Activated naive CD8-positive, alpha-beta T cell (primary cell): ENCODE data around the gene UBQLN3.

Source experiments
- H3K27ac Mint-ChIP-seq: one replicate; pipeline ENCODE4 v1.8.0; 2021; ENCODE audit warnings: mixed read lengths
- H3K27me3 Mint-ChIP-seq: one replicate; pipeline ENCODE4 v1.8.0; 2021; ENCODE audit warnings: mixed read lengths
- H3K36me3 Mint-ChIP-seq: one replicate; pipeline ENCODE4 v1.8.0; 2021; ENCODE audit warnings: mixed read lengths
- H3K4me1 Mint-ChIP-seq: one replicate; pipeline ENCODE4 v1.8.0; 2021; ENCODE audit warnings: low read depth, mixed read lengths
- H3K4me3 Mint-ChIP-seq: one replicate; pipeline ENCODE4 v1.8.0; 2021; ENCODE audit warnings: mild to moderate bottlenecking, mixed read lengths
- H3K9me3 Mint-ChIP-seq: one replicate; pipeline ENCODE4 v1.8.0; 2021; ENCODE audit warnings: low read depth, mixed read lengths

UBQLN3 gene

DNA sequence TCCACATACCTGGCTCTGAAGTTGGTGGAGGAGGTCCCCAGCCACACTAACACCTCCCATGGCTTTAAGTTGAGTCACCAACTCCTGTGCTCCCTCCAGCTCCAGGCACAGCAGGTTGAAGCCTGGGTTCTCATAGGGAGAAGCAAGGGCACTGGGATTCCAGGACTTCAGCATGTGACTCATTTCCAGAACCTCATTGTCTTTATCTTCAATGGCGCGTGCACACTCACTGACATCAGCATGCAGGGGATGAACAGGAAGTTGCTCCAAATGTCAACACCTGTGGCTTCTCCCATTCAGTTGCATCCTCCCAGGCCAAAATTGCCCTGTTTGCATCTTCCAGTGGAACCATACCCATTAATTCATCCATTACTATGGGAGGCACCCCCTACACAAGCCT, 12.6 kb upstream of the UBQLN3 start:
- Mint-ChIP-seq H3K36me3 (peaks cover 3% of the 10 kb centered on the region), H3K4me3 (no peak overlapping the region), H3K27me3 (no peaks in the 10 kb centered on the region), H3K27ac (no peak overlapping the region), H3K9me3 (no peaks in the 10 kb centered on the region), H3K4me1 (no peaks in the 10 kb centered on the region)

DNA sequence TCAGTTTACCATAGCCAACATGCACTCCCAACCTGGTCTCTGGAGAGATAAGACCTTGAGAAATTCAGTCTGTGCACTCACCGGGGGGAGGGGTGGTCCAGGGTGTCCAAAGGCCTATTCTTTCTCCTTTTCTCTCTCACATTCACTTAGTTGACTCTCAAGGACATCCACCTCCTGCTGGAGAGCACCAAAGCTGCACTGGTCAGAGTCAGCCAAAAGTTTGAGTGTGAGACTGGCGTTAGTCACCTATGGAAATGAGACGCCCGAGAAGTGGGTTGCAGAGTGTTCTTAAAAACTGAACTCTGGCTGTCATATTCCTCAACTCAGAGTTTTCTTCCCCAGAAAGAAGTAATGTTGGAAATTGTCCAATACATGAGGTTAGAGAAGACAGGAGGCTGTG, 11.8 kb upstream of the UBQLN3 start:
- Mint-ChIP-seq H3K27me3 (no peaks in the 10 kb centered on the region), H3K27ac (no peak overlapping the region), H3K4me3 (no peak overlapping the region), H3K36me3 (peaks cover 3% of the 10 kb centered on the region), H3K9me3 (no peaks in the 10 kb centered on the region), H3K4me1 (no peaks in the 10 kb centered on the region)

DNA sequence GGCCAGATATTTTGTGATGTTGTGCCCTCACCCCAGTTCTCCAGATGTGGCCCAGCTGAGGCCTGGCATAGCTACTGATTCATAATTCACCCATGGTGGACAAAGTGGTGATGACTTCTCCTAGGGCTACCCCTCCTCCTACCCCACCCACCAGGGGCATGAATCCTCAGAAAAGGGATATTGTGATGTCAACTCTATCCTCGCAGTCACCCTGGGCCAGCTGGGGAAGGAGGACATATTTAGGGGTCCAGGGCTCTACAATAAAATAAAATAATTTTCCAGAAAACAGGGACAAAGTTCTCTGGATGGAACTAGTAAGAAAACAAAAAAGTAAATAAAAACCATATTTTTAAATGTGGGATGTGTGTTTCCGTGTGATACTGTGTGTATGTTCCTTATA, 6.8 kb upstream of the UBQLN3 start, which contains the start of gene UBQLNL:
Gene UBQLNL, minus strand, starts transcription at position 101 of the 400 bp plus-strand sequence. CDS start 258 bp downstream, outside the sequence.
- no peak within 1 kb of the TSS for H3K4me3 Mint-ChIP-seq
- peaks cover 3% of the 10 kb centered on the region for H3K36me3 Mint-ChIP-seq
- no peak within 1 kb of the TSS for H3K27ac Mint-ChIP-seq
- no peaks in the 10 kb centered on the region for H3K4me1 Mint-ChIP-seq
- H3K27me3 Mint-ChIP-seq = no peaks in the 10 kb centered on the region
- H3K9me3 Mint-ChIP-seq = no peaks in the 10 kb centered on the region

DNA sequence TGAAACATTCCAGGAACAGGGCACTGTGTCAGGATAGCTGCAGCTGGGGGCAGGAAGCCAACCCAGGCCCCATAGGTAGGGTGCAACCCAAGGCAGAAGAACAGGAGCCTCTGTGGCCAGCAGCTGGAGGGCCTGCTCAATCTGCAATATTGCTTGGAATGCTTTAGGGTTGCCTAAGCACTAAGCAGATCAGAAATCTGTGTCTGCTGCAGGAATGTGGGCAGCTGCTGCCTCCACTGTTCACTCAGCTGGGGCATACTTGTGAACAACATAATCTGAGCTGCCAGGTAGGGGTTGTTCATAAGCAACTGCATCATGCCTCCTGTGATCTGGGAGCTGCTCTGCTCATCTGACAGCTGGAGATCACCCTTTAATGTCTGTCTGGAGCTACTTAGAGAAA, 5.1 kb upstream of the UBQLN3 start:
- no peak overlapping the region for H3K27ac Mint-ChIP-seq
- H3K27me3 Mint-ChIP-seq = no peaks in the 10 kb centered on the region
- H3K4me3 Mint-ChIP-seq = no peak overlapping the region
- no peaks in the 10 kb centered on the region for H3K4me1 Mint-ChIP-seq
- H3K36me3 Mint-ChIP-seq = peaks cover 3% of the 10 kb centered on the region
- no peaks in the 10 kb centered on the region for H3K9me3 Mint-ChIP-seq

DNA sequence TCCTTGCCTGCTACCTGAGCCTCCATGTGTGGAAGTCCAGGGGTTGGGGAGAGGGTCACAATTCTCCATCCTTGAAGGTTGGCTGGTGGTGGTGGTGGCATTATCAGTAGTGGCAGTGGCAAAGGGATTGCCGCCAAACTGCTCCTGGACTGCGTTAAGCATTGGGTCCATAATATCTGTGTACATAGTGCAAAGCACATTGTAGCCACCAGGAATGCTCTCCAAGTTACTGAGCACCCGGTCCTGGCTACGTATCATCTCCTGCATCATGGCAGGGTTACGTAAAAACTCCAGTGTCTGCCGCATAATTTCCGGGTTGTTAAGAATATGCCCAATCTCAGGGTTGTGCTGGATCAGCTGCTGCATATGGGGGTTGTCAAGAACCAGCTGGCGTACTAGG, 1.2 kb downstream of the UBQLN3 start:
- H3K27ac Mint-ChIP-seq = no peak overlapping the region
- H3K27me3 Mint-ChIP-seq = peaks cover 5% of the 10 kb centered on the region
- no peaks in the 10 kb centered on the region for H3K9me3 Mint-ChIP-seq
- H3K4me3 Mint-ChIP-seq = no peak overlapping the region
- no peaks in the 10 kb centered on the region for H3K4me1 Mint-ChIP-seq
- H3K36me3 Mint-ChIP-seq = no peaks in the 10 kb centered on the region

DNA sequence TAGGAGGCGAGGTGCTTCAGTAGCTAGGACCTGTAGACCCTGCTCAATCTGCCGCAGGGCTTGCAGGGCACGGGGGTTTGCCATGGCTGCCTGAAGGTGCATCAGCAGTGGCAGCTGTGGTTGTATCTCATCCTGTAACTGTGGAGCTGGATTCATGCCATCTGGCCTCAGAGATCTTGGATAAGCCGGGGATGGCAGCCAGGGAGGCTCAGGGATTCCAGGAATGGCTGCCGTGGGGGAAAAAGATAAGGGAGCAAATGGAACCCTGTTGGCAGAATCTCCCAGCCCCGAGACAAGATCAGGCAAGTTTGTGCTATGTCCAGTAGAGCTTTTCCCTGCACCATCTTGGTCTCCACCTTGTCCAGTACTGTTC, 1.8 kb downstream of the UBQLN3 start:
- no peak overlapping the region for H3K4me3 Mint-ChIP-seq
- no peaks in the 10 kb centered on the region for H3K4me1 Mint-ChIP-seq
- no peak overlapping the region for H3K27ac Mint-ChIP-seq
- no peaks in the 10 kb centered on the region for H3K9me3 Mint-ChIP-seq
- H3K27me3 Mint-ChIP-seq = peaks cover 5% of the 10 kb centered on the region
- no peaks in the 10 kb centered on the region for H3K36me3 Mint-ChIP-seq

DNA sequence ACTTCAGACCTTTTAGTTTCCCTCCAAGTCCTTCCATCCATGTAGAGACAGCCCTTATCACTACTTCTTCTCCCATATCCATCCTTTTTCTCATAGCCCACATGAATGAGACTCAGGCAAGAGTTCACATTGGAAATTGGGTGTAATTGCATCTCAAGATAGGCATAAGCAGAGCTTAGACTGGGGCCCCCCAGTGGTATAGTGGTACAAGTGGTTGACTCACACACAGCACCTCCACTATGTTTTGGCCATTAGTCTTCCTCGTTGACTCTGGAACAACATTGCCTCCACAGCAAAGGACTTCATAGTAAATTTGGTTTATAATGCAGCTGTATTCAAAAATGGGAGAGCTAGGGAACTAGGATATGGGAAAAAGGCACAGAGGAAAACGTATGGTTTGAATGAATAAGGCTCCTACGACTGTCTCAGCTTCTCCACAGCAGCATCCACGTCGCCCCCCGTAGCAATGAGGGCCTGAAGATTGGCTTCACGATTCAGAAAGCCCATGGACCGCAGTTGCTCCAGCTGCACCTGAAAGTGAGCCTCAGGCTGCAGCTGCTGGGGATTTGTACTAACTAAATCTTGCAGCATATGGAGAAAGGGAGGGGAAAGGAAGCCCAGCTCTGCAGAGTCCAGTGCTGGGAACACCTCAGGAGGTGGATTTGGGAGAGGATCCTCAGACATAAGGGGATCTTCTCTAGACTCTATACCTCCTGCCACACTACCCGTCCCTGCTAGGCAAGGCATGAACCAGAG, 2.4 kb downstream of the UBQLN3 start:
- Mint-ChIP-seq H3K9me3 (no peaks in the 10 kb centered on the region), H3K36me3 (no peaks in the 10 kb centered on the region), H3K27me3 (peaks cover 5% of the 10 kb centered on the region), H3K4me3 (no peak overlapping the region), H3K27ac (no peak overlapping the region), H3K4me1 (no peaks in the 10 kb centered on the region)

DNA sequence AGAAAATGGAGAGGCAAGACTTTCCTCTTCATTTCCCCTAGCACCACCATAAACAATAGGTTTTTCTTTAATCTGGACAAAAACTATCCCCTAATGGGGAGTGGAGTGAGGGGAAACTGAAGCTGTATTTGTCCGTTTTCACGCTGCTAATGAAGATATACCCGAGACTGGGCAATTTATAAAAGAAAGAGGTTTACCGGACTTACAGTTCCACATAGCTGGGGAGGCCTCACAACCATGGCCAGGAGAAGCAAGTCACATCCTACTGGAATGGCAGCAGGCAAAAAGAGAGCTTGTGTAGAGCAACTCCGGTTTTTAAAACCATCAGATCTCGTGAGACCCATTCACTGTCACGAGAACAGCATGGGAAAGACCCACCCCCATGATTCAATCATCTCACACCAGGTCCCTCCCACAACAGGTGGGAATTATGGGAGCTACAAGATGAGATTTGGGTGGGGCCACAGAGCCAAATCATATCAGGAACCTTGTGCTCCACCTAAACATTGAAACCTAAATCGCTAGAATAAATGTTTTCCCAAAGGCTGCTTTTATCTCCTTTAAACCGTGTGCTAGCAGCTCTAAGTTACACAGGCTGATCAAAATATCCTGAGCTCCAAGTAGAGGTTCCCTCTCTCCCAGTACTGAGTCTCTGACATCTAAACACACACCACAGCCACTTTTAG, 4.3 kb downstream of the UBQLN3 start:
- no peaks in the 10 kb centered on the region for H3K4me1 Mint-ChIP-seq
- peaks cover 5% of the 10 kb centered on the region for H3K27me3 Mint-ChIP-seq
- H3K4me3 Mint-ChIP-seq = no peak overlapping the region
- no peaks in the 10 kb centered on the region for H3K36me3 Mint-ChIP-seq
- no peaks in the 10 kb centered on the region for H3K9me3 Mint-ChIP-seq
- no peak overlapping the region for H3K27ac Mint-ChIP-seq

DNA sequence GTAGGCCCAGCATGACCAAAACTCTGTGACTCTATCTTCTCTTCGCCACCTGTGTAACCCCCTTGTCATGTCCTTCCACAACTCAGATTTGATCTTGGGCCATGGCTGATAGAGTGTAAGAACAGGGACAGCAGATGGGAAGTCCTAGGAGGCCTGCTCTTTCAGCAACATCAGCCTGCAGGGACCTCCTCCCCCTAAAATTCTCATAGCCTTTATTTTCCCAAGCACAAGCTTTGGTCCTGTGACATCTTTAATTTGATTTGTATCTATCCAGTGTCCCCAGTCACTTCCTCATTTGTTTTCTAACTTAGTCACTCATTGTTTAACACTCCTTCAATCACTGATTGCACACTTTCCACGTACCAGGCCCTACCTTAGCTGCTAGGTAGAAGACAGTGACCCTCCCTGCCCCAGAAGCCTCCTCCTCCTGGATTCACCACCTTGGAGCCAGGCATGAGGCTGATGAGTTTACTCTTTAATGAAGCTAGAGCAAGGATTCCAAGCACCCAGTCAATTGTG, 5.3 kb downstream of the UBQLN3 start:
- no peak overlapping the region for H3K4me3 Mint-ChIP-seq
- H3K27me3 Mint-ChIP-seq = peaks cover 5% of the 10 kb centered on the region
- no peaks in the 10 kb centered on the region for H3K4me1 Mint-ChIP-seq
- H3K9me3 Mint-ChIP-seq = no peaks in the 10 kb centered on the region
- H3K27ac Mint-ChIP-seq = no peak overlapping the region
- no peaks in the 10 kb centered on the region for H3K36me3 Mint-ChIP-seq

DNA sequence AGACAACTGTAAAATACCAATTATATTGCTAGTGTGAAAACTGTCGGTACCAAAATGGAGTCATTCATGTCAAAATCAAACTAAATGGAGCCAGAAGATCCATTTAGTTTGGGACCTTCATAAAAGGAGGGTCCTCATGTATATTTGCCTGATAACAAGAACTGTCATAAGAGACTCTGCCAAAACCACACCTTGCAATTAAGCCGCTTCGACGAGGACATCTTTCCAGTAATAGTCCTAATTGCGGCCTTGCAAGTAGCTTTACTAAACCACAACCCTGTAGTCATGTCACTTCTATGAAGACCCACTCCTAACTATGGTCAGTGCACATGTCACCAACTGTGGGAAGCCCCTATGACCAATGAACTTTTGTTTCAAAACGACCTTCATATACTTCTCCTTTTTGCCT, 9.4 kb downstream of the UBQLN3 start:
- H3K4me1 Mint-ChIP-seq = no peaks in the 10 kb centered on the region
- no peaks in the 10 kb centered on the region for H3K9me3 Mint-ChIP-seq
- H3K4me3 Mint-ChIP-seq = no peak overlapping the region
- no peak overlapping the region for H3K27ac Mint-ChIP-seq
- H3K27me3 Mint-ChIP-seq = no peaks in the 10 kb centered on the region
- no peaks in the 10 kb centered on the region for H3K36me3 Mint-ChIP-seq

DNA sequence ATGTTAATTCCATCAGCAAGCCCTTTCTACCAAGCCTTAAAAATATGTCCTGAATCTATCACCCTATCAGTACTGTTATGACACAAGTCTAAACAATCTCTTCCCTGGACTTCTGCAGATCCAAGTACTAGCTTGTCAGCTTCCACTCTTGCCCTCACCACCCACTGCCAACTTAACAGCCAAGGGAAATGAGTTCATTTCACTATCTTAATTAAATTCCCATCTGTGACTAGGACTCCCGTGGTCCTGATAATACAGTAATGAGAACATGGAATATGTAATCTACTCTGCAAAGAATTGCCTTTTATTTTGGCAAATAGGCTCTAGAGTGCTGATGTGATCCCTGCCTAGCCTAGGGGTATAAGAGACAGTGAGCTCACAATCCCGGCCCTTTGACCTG, 10.1 kb downstream of the UBQLN3 start:
- Mint-ChIP-seq H3K4me3 (no peak overlapping the region), H3K36me3 (no peaks in the 10 kb centered on the region), H3K4me1 (no peaks in the 10 kb centered on the region), H3K27me3 (no peaks in the 10 kb centered on the region), H3K9me3 (no peaks in the 10 kb centered on the region), H3K27ac (no peak overlapping the region)

DNA sequence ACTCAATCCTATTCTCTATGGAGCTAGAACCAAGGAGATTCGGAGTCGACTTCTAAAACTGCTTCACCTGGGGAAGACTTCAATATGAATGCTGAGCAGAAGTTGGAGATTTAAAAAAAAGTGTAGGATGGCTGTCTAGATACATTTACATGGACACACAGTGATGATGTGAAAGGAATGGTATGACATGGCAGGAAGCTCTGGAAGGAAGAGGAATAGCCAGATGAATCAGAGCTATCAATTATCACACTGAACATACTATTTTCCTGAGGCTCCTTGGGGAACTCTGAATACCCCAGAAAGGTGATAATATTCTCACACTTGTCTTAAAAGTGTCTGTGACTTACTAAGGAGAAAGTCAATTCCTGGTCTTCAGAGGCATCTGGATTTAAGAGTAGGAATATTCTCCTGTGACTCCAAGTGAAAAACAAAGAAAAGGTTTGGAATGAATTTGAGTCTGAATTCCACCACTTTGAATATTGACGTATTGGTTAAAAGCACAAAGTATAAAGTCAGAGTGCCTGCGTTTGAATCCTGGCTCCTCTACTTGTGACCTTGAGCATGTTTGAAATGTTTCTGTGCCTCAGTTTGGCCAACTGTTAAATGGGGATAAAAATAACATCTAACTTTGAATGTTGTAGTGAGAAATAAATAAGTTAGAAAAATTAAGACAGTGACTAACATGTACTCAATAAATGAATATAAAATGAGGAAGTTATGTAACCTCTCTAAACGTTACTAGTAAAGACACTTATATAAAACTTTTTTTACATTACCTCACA, 20.0 kb downstream of the UBQLN3 start:
- Mint-ChIP-seq H3K27me3 (peaks cover 4% of the 10 kb centered on the region), H3K4me1 (no peaks in the 10 kb centered on the region), H3K4me3 (no peak overlapping the region), H3K9me3 (no peaks in the 10 kb centered on the region), H3K27ac (no peak overlapping the region), H3K36me3 (no peaks in the 10 kb centered on the region)

DNA sequence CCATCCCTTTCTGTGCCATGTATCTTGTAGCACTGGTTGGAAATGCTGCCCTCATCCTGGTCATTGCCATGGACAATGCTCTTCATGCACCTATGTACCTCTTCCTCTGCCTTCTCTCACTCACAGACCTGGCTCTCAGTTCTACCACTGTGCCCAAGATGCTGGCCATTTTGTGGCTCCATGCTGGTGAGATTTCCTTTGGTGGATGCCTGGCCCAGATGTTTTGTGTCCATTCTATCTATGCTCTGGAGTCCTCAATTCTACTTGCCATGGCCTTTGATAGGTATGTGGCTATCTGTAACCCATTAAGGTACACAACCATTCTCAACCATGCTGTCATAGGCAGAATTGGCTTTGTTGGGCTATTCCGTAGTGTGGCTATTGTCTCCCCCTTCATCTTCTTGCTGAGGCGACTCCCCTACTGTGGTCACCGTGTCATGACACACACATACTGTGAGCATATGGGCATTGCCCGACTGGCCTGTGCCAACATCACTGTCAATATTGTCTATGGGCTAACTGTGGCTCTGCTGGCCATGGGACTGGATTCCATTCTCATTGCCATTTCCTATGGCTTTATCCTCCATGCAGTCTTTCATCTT, 20.9 kb downstream of the UBQLN3 start:
- Mint-ChIP-seq H3K36me3 (no peaks in the 10 kb centered on the region), H3K27me3 (peaks cover 4% of the 10 kb centered on the region), H3K4me1 (no peaks in the 10 kb centered on the region), H3K9me3 (no peaks in the 10 kb centered on the region), H3K27ac (no peak overlapping the region), H3K4me3 (no peak overlapping the region)

DNA sequence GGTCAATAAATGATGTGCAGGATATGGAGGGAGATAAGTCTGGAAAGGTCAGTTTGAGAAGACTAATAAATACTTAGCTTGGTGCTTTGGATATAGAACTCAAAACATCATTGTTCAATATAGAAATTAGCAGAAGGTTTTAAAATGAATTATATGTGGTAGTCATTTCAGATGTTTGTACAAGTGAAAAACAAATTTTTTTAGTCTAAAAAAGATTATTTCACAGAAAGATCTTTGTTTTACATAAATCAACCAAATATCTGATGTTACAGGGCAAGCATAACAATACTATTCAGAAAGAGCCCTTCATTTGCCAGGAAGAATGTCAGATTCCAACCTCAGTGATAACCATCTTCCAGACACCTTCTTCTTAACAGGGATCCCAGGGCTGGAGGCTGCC, 21.4 kb downstream of the UBQLN3 start, which contains the start of gene OR52D1:
Gene OR52D1, plus strand, starts transcription at position 301 of the 400 bp plus-strand sequence. Its CDS starts 22 bp downstream, at position 323.
- Mint-ChIP-seq H3K9me3 (no peaks in the 10 kb centered on the region), H3K27ac (no peak within 1 kb of the TSS), H3K27me3 (peaks cover 4% of the 10 kb centered on the region), H3K4me3 (no peak within 1 kb of the TSS), H3K36me3 (no peaks in the 10 kb centered on the region), H3K4me1 (no peaks in the 10 kb centered on the region)

DNA sequence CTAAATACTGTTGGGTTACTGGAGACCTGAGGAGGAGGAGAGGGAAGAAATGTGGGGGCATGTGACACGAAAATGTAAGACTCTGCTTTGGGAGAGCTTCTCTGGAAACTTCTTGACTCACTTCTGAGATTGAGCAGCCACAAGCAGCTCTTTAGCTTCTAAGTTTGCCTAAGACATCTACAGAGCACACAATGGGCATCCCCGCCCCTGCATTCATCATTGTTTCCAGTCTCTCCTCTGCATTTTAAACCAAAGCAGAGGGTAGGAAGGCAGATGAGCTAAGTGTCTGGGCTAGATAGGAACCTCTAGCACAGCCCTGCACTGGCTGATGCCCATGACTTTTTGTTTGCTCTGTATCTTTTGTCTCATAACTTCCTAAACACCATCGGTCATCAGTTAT, 23.3 kb downstream of the UBQLN3 start:
- Mint-ChIP-seq H3K9me3 (no peaks in the 10 kb centered on the region), H3K36me3 (no peaks in the 10 kb centered on the region), H3K4me1 (no peaks in the 10 kb centered on the region), H3K4me3 (no peak overlapping the region), H3K27me3 (peaks cover 4% of the 10 kb centered on the region), H3K27ac (no peak overlapping the region)
